Natural killer cell (primary cell): ENCODE results near the gene TNIK. TPM values are rescaled to one million over a fixed set of nuclear protein-coding genes. Genes with fewer than 3 reads are reported as not detected.

Experiments
- ATAC-seq, 3 donors: fragments of 150-1000 bp in 2 of 3; fragments of 200-7000 bp in 1 of 3; cut with Tn5 transposase; 1 replicate in 1 of 3; 2 replicates in 2 of 3; pipeline ENCODE4 v1.10.0; 2021; ENCODE audit warnings: mild to moderate bottlenecking in 2 of 3, moderate library complexity in 2 of 3
- DNase-seq, 2 donors: peaks; one replicate each; pipeline versions ENCODE4 v3.0.0 to v3.0.0-alpha.2; 2013 to 2021; ENCODE audit warnings: mixed read lengths in 1 of 2
- H3K27ac ChIP-seq: one replicate; pipeline ENCODE4 v1.5.1; 2013; ENCODE audit warnings: mild to moderate bottlenecking, low read length
- H3K27me3 ChIP-seq: one replicate; pipeline ENCODE4 v1.6.1; 2013; ENCODE audit warnings: low read length; ENCODE audit not compliant: control insufficient read depth, insufficient read depth
- H3K36me3 ChIP-seq: one replicate; pipeline ENCODE4 v1.6.1; 2013; ENCODE audit warnings: low read length; ENCODE audit not compliant: control insufficient read depth, insufficient read depth
- H3K4me1 ChIP-seq: one replicate; pipeline ENCODE4 v1.6.1; 2013; ENCODE audit warnings: low read length; ENCODE audit not compliant: control insufficient read depth, insufficient read depth
- H3K4me3 ChIP-seq: one replicate; pipeline ENCODE4 v1.5.1; 2013; ENCODE audit warnings: low read length
- H3K9me3 ChIP-seq: one replicate; pipeline ENCODE4 v1.6.1; 2013; ENCODE audit warnings: low read length; ENCODE audit not compliant: control insufficient read depth, insufficient read depth
- H3K27ac Mint-ChIP-seq, 2 donors: one replicate each; pipeline ENCODE4 v1.8.0; 2022; ENCODE audit warnings: mild to moderate bottlenecking in 2 of 2, mixed read lengths in 2 of 2, moderate library complexity in 1 of 2
- H3K27me3 Mint-ChIP-seq, 2 donors: one replicate each; pipeline ENCODE4 v1.8.0; 2022; ENCODE audit warnings: low read depth in 2 of 2, mixed read lengths in 2 of 2
- H3K36me3 Mint-ChIP-seq: one replicate; pipeline ENCODE4 v1.8.0; 2022; ENCODE audit warnings: mixed read lengths
- H3K4me1 Mint-ChIP-seq, 2 donors: one replicate each; pipeline ENCODE4 v1.8.0; 2022; ENCODE audit warnings: mixed read lengths in 2 of 2
- H3K4me3 Mint-ChIP-seq: one replicate; pipeline ENCODE4 v1.8.0; 2022; ENCODE audit warnings: mild to moderate bottlenecking, moderate library complexity, mixed read lengths
- H3K9me3 Mint-ChIP-seq, 2 donors: one replicate each; pipeline ENCODE4 v1.8.0; 2022; ENCODE audit warnings: mixed read lengths in 2 of 2
- WGBS: methylation state at CpG from one replicate; pipeline ENCODE4 v1.1.7; 2013; ENCODE audit warnings: missing lambda C conversion rate; ENCODE audit not compliant: insufficient coverage; 5-methylcytosine and 5-hydroxymethylcytosine counted together
- intact Hi-C: fragments of 100-400 bp; cut with micrococcal nuclease; formaldehyde crosslinking; loops from one replicate; pipeline ENCODE4 v1.14.2; 2022
- total RNA-seq, 4 donors: library from RNA; stranded (reverse); fragments of 120-200 nt in 1 of 4; gene quantifications; one replicate each; pipeline versions ENCODE4 v1.2.3 to v1.2.4, GENCODE V29; 2013 to 2022
- TF ChIP-seq, protein P1 (sequence below): fragments of 200-600 bp; IDR thresholded peaks from one replicate; pipeline ENCODE4 v1.8.0; 2022; ENCODE audit warnings: antibody characterized with exemption

The TNIK gene
- total RNA-seq, 3 donors from 2014 or later (not counting 1 experiment from before 2014, with no cell fraction given): 93.7 to 122 (median 119) TPM

DNA sequence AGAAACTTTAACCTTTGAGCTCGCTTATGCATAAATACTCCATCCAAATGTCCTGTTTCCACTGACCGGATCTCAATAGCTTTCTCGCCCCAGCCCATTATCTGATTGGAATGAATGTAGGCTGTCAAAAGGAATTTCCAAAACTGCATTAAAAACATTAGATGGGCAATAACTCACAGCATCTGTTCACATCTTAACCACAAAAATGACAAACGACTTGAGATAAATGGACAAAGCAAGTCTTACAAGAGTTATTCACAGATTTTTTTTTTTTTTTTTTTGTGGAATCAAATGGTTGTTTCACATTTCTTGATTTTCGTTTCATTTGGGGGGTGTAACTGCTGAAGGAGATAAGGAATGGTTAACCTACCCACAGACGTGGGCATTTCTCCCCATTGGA is 394.0 kb downstream of the TNIK start:
- Mint-ChIP-seq H3K9me3 (no peaks in the 10 kb centered on the region), H3K4me3 (no peak overlapping the region), H3K27ac (no peak overlapping the region), H3K36me3 (peaks cover 27% of the 10 kb centered on the region), H3K4me1 (no peaks in the 10 kb centered on the region), H3K27me3 (no peaks in the 10 kb centered on the region)
- intact Hi-C loops: no loop called here
- TF ChIP-seq, protein P1, sequence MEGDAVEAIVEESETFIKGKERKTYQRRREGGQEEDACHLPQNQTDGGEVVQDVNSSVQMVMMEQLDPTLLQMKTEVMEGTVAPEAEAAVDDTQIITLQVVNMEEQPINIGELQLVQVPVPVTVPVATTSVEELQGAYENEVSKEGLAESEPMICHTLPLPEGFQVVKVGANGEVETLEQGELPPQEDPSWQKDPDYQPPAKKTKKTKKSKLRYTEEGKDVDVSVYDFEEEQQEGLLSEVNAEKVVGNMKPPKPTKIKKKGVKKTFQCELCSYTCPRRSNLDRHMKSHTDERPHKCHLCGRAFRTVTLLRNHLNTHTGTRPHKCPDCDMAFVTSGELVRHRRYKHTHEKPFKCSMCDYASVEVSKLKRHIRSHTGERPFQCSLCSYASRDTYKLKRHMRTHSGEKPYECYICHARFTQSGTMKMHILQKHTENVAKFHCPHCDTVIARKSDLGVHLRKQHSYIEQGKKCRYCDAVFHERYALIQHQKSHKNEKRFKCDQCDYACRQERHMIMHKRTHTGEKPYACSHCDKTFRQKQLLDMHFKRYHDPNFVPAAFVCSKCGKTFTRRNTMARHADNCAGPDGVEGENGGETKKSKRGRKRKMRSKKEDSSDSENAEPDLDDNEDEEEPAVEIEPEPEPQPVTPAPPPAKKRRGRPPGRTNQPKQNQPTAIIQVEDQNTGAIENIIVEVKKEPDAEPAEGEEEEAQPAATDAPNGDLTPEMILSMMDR: no peak
- Histone ChIP-seq H3K9me3 (no peaks in the 10 kb centered on the region), H3K36me3 (peaks cover 66% of the 10 kb centered on the region), H3K4me1 (no peaks in the 10 kb centered on the region), H3K4me3 (no peak overlapping the region), H3K27ac (no peak overlapping the region), H3K27me3 (no peaks in the 10 kb centered on the region)
- WGBS: 100% methylated on average over 3 of the region's 6 CpGs
- ATAC-seq (no peak), DNase-seq (no peak)

DNA sequence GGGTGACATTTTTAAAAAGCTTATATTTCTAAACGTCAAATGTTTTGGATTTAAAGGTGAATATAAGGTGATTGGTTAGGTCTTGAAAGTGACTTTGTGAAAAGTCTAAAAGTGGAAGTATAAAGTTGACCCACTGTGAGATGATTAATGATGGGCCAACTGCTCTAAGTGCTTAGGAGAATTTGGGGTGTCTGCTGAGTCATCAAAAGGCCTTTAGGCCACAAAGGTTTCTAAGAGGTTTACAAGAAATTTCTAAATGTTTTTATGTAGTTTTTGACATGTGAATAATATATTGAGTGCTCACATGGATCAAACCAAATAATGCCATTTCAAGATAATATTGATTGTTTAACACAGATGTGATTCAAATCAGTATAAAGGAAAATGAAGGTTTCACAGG is 394.5 kb downstream of the TNIK start:
- Mint-ChIP-seq H3K27ac (no peak overlapping the region), H3K4me3 (no peak overlapping the region), H3K4me1 (no peaks in the 10 kb centered on the region), H3K9me3 (no peaks in the 10 kb centered on the region), H3K27me3 (no peaks in the 10 kb centered on the region), H3K36me3 (peaks cover 27% of the 10 kb centered on the region)
- DNase-seq (no peak), ATAC-seq (no peak)
- Histone ChIP-seq H3K4me1 (no peaks in the 10 kb centered on the region), H3K27me3 (no peaks in the 10 kb centered on the region), H3K4me3 (no peak overlapping the region), H3K9me3 (no peaks in the 10 kb centered on the region), H3K36me3 (peaks cover 62% of the 10 kb centered on the region), H3K27ac (no peak overlapping the region)
- intact Hi-C loops: no loop called here
- 95% methylated on average over 1 of the region's 1 CpG for WGBS
- TF ChIP-seq, protein P1: no peak

DNA sequence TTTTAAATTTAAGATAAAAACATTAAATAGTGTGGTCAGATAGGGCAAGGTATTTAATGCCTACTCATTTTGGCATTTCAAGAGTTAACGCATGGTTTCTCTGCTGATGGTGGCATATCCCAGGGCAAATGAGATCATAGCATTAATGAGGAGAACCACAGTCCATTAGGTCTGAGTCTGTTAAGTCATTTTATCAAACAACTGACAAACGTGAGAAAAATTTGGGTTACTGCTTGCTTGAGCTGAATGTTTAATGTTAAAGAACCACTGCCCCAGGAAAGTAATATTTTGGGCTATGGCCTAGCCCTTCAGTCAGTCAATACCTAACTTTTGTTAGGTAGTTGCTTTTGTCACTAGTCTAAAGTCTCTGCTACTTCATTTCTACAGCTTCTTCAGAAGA is 395.7 kb downstream of the TNIK start:
- ATAC-seq (no peak), DNase-seq (no peak)
- intact Hi-C loops: no loop called here
- Histone ChIP-seq H3K27me3 (no peaks in the 10 kb centered on the region), H3K27ac (no peak overlapping the region), H3K36me3 (peaks cover 51% of the 10 kb centered on the region), H3K9me3 (no peaks in the 10 kb centered on the region), H3K4me1 (no peaks in the 10 kb centered on the region), H3K4me3 (no peak overlapping the region)
- Mint-ChIP-seq H3K27ac (no peak overlapping the region), H3K27me3 (no peaks in the 10 kb centered on the region), H3K4me1 (no peaks in the 10 kb centered on the region), H3K4me3 (no peak overlapping the region), H3K9me3 (no peaks in the 10 kb centered on the region), H3K36me3 (peaks cover 27% of the 10 kb centered on the region)
- 91% methylated on average over 2 of the region's 2 CpGs for WGBS
- TF ChIP-seq, protein P1: no peak

DNA sequence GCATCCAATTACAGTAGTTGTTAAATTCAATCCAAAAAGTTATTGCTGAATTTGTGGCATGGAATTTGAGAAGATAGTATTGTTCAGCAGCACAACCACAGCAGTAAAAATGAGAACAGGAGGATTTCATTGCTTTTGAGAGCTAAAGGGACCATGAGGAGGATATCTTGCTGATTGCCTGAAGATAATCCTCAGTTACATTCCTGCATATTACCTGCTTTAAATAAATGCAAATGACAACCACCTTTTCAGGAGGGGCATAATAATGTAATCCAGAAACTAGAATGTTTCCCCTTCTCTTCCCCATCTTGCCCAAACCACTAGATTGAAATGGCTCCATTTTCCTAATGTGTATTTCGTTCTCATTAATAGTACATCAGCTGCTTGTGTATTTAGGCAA is 398.5 kb downstream of the TNIK start:
- no CpG with 5 or more reads among the region's 1 CpG for WGBS
- Histone ChIP-seq H3K27ac (no peak overlapping the region), H3K4me1 (no peaks in the 10 kb centered on the region), H3K36me3 (peaks cover 29% of the 10 kb centered on the region), H3K9me3 (no peaks in the 10 kb centered on the region), H3K27me3 (no peaks in the 10 kb centered on the region), H3K4me3 (no peak overlapping the region)
- intact Hi-C loops: no loop called here
- Mint-ChIP-seq H3K9me3 (no peaks in the 10 kb centered on the region), H3K36me3 (peaks cover 23% of the 10 kb centered on the region), H3K27me3 (no peaks in the 10 kb centered on the region), H3K4me3 (no peak overlapping the region), H3K27ac (peak overlapping the region in 1 of 2 donors; percentile 30), H3K4me1 (no peaks in the 10 kb centered on the region)
- no peak for ATAC-seq
- TF ChIP-seq, protein P1: no peak
- DNase-seq: no peak
